Stomach smooth muscle (tissue), 2 donors: ENCODE results near the gene CNIH4.
A peak's percentile ranks its signal among the peaks of the same experiment; 100 is the strongest.
"Not testable (repeated sequence)": the region's sequence is repeated elsewhere in the genome, so short reads cannot be mapped to it uniquely, and the experiment has no call there.

Experiments used
- H3K27ac ChIP-seq: one replicate; pipeline ENCODE4 v1.7.0; 2013; ENCODE audit warnings: mild to moderate bottlenecking, low read length, inconsistent platforms
- H3K27me3 ChIP-seq, 2 donors: one replicate each; pipeline ENCODE4 v1.7.0; 2013; ENCODE audit warnings: low read length in 2 of 2; ENCODE audit not compliant: insufficient read depth in 2 of 2, control insufficient read depth in 1 of 2
- H3K36me3 ChIP-seq, 2 donors: one replicate each; pipeline ENCODE4 v1.7.0; 2013; ENCODE audit warnings: low read length in 2 of 2; ENCODE audit not compliant: control insufficient read depth in 2 of 2, insufficient read depth in 2 of 2
- H3K4me1 ChIP-seq: one replicate; pipeline ENCODE4 v1.7.0; 2013; ENCODE audit warnings: low read length; ENCODE audit not compliant: control insufficient read depth, insufficient read depth
- H3K4me3 ChIP-seq, 2 donors: one replicate each; pipeline ENCODE4 v1.7.0; 2013; ENCODE audit warnings: low read length in 2 of 2
- H3K9ac ChIP-seq, 2 donors: one replicate each; pipeline ENCODE4 v1.7.0; 2013; ENCODE audit warnings: low read length in 2 of 2, mild to moderate bottlenecking in 1 of 2
- H3K9me3 ChIP-seq, 2 donors: one replicate each; pipeline ENCODE4 v1.7.0; 2013; ENCODE audit warnings: low read length in 2 of 2; ENCODE audit not compliant: control insufficient read depth in 2 of 2
- donor health status: healthy.
- donor health status: Pancreatic carcinoma.

CNIH4 gene

DNA sequence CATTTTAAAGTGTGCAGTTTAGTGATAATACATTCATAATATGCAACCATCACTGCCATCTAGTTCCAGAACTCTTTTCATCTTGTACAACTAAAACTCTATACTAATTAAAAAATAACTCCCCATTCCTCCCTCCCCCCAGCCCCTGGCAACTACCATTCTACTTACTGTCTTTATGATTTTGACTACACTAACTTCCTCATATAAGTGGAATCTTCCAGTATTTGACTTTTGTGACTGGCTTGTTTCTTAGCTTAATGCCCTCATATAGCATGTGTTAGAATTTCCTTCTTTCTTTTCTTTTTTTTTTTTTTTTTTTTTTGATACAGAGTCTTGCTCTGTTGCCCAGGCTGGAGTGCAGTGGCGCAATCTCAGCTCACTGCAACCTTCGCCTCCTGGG lies 25.4 kb upstream of the CNIH4 start:
- Histone ChIP-seq H3K4me3 (no peak overlapping the region), H3K9ac (no peak overlapping the region), H3K27me3 (no peaks in the 10 kb centered on the region), H3K27ac (no peak overlapping the region), H3K36me3 (no peaks in the 10 kb centered on the region), H3K9me3 (no peaks in the 10 kb centered on the region), H3K4me1 (peaks cover 14% of the 10 kb centered on the region)

DNA sequence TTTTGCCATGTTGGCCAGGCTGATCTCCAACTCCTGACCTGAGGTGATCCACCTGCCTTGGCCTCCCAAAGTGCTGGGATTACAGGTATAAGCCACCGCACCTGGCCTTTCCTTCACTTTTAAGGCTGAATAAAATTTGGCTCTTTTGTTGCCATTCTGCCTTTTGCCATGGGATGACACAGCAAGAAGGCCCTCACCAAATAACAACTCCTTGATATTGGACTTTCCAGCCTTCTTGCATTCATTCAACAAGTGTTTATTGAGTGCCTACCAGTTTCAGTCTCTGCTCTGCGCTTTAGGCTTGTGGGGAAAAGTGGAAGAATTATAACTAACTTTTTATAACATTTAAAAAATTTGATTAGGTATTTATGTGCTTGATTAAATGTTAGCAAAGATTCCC lies 24.9 kb upstream of the CNIH4 start:
- no peaks in the 10 kb centered on the region for H3K36me3 ChIP-seq
- H3K9ac ChIP-seq = no peak overlapping the region
- peaks cover 12% of the 10 kb centered on the region for H3K4me1 ChIP-seq
- no peaks in the 10 kb centered on the region for H3K27me3 ChIP-seq
- no peaks in the 10 kb centered on the region for H3K9me3 ChIP-seq
- no peak overlapping the region for H3K27ac ChIP-seq
- H3K4me3 ChIP-seq = no peak overlapping the region

- Histone ChIP-seq H3K4me1 (peaks cover 12% of the 10 kb centered on the region), H3K27ac (no peak overlapping the region), H3K4me3 (no peak overlapping the region), H3K27me3 (no peaks in the 10 kb centered on the region), H3K36me3 (no peaks in the 10 kb centered on the region), H3K9me3 (no peaks in the 10 kb centered on the region), H3K9ac (no peak overlapping the region)
These were observed 23.3 kb upstream of the CNIH4 start for GRCh38 chr1:224333309-224333926.

DNA sequence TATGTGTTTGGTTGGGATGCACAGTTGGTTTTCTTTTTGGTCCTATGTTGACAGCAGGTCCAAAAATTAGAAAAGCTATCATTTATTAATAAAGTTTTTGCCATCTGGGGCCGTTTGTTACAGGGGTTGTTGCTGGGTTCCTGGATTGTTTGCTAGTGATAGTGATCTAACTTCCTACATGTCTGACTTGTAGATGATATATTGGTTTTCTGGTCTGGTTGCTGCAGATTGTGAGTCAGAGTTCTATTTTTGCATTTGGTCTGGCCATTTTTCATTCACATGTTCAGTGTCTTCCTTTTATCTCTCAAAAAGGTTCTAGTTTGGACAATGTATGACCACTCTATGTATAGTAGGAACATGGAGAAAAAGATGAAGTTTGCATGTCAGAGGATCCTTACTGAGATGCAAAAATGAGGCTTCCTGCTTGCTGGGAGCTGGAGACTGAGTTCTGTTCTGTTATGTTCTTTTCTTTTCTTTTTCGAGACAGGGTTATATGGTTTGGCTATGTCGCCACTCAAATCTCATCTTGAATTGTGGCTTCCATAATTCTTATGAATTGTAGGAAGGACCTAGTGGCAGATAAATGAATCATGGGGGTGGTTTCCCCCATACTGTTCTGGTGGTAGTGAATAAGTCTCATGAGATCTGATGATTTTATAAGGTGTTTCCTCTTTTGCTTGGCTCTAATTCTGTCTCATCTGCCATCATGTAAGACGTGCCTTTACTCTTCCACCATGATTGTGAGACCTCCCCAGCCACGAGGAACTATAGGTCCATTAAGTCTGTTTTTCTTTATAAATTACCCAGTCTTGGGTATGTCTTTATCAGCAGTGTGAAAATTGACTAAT lies 22.5 kb upstream of the CNIH4 start:
- peaks cover 10% of the 10 kb centered on the region for H3K4me1 ChIP-seq
- H3K27me3 ChIP-seq = peaks cover 0 to under 1% of the 10 kb centered on the region in 2 donors
- no peaks in the 10 kb centered on the region for H3K9me3 ChIP-seq
- H3K9ac ChIP-seq = no peak overlapping the region
- no peak overlapping the region for H3K4me3 ChIP-seq
- H3K36me3 ChIP-seq = no peaks in the 10 kb centered on the region
- H3K27ac ChIP-seq = no peak overlapping the region

DNA sequence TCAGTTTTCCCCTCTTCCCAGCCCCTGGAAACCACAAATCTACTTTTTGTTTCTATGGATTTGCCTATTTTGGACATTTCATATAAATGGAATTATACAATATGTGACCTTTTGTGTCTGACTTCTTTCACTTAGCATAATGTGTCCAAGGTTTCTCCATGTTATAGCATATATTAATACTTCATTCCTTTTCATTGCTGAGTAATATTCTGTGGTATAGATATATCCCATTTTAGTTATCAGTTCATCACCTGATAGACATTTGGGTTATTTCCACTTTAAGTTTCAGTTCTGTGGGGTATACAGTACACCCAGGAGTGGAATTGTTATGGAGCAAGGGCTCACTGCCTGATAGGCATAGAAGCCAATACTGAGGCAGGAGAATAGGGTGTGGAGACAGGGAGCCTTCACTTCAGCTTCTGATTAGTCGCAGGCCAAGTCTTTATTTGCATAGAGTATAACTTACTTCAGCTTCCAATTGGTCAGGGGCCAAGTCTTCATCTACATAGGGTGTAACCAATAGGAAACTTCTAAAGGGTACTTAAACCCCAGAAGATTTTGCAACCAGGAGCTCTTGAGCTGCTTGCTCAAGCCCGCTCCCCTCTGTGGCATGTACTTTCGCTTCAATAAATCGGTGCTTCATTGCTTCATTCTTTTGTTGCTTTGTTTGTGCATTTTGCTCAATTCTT lies 18.4 kb upstream of the CNIH4 start:
- peaks cover 0 to 3% of the 10 kb centered on the region in 2 donors for H3K9me3 ChIP-seq
- no peak overlapping the region for H3K27ac ChIP-seq
- H3K4me3 ChIP-seq = no peak overlapping the region
- peaks cover 0 to 9% of the 10 kb centered on the region in 2 donors for H3K27me3 ChIP-seq
- peaks cover 3% of the 10 kb centered on the region for H3K4me1 ChIP-seq
- no peaks in the 10 kb centered on the region for H3K36me3 ChIP-seq
- no peak overlapping the region for H3K9ac ChIP-seq

- Histone ChIP-seq H3K9ac (no peak overlapping the region), H3K27me3 (peaks cover 0 to 9% of the 10 kb centered on the region in 2 donors), H3K9me3 (peaks cover 7 to 8% of the 10 kb centered on the region in 2 donors), H3K36me3 (no peaks in the 10 kb centered on the region), H3K27ac (no peak overlapping the region), H3K4me1 (peaks cover 3% of the 10 kb centered on the region), H3K4me3 (no peak overlapping the region)
These were observed 17.1 kb upstream of the CNIH4 start for GRCh38 chr1:224339442-224340033.

GRCh38 chr1:224340453-224341384 lies 16.0 kb upstream of the CNIH4 start:
- not testable (repeated sequence) for H3K9ac ChIP-seq, H3K27me3 ChIP-seq, H3K27ac ChIP-seq, H3K9me3 ChIP-seq, H3K36me3 ChIP-seq, H3K4me1 ChIP-seq
- peak overlapping the region; percentile 40 to 67 for H3K4me3 ChIP-seq

DNA sequence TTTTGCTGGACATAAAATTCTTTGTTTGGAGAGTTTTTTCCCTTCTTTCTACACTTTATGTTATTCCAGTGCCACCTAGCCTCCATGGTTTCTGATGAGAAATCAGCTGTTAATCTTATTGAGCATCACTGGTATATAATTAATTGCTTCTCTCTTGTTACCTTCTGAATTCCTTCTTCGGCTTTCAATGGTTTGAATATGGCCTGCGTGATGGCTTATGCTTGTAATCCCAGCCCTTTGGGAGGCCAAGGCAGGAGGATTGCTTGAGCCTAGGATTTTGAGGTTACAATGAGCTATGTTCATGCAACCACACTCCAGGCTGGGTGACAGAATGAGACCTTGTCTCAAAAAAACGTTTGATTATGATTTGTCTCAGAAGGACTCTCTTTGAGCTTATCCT lies 13.0 kb upstream of the CNIH4 start:
- no peak overlapping the region for H3K9ac ChIP-seq
- H3K4me3 ChIP-seq = no peak overlapping the region
- no peaks in the 10 kb centered on the region for H3K36me3 ChIP-seq
- peaks cover 7 to 8% of the 10 kb centered on the region in 2 donors for H3K9me3 ChIP-seq
- H3K27ac ChIP-seq = no peak overlapping the region
- H3K4me1 ChIP-seq = peaks cover 3% of the 10 kb centered on the region
- peaks cover 0 to 9% of the 10 kb centered on the region in 2 donors for H3K27me3 ChIP-seq

- no peak overlapping the region for H3K4me3 ChIP-seq
These were observed 8.5 kb upstream of the CNIH4 start for GRCh38 chr1:224348137-224348536.

GRCh38 chr1:224349716-224350115 lies 7.0 kb upstream of the CNIH4 start:
- not testable (repeated sequence) for H3K9me3 ChIP-seq, H3K36me3 ChIP-seq, H3K9ac ChIP-seq, H3K4me3 ChIP-seq, H3K4me1 ChIP-seq, H3K27ac ChIP-seq, H3K27me3 ChIP-seq

More at GRCh38 chr1:224348137-224348536, 8.5 kb upstream of the CNIH4 start:
- Histone ChIP-seq H3K27ac (no peak overlapping the region), H3K4me1 (no peaks in the 10 kb centered on the region), H3K9ac (no peak overlapping the region), H3K36me3 (no peaks in the 10 kb centered on the region), H3K9me3 (peaks cover 4 to 8% of the 10 kb centered on the region in 2 donors), H3K27me3 (no peaks in the 10 kb centered on the region)
